Panc1 (cell line): ENCODE data around the gene TENM3. TPM values are rescaled to one million over a fixed set of nuclear protein-coding genes. Genes with fewer than 3 reads are reported as not detected.

Experiments
- ATAC-seq: fragments of 200-7000 bp; cut with Tn5 transposase; 2 replicates; pipeline ENCODE4 v1.9.1; 2020; ENCODE audit warnings: mild to moderate bottlenecking, moderate library complexity
- BruUV-seq: library from RNA; stranded (reverse); fragments of 400-500 nt; replicated peaks from 2 replicates; lab custom pipeline; 2021; lab: Mats Ljungman, UMichigan
- CTCF ChIA-PET: fragments of 300-600 bp; sonication (Branson Sonifier 250); formaldehyde crosslinking; loops from one replicate; lab custom pipeline; 2022; ENCODE audit warnings: antibody characterized with exemption; lab: Charles Lee
- POLR2A ChIA-PET: fragments of 300-600 bp; sonication (Branson Sonifier 250); formaldehyde crosslinking; loops from one replicate; lab custom pipeline; 2022; ENCODE audit warnings: antibody characterized with exemption; lab: Charles Lee
- DNase-seq: peaks from one replicate; pipeline ENCODE4 v3.0.0-alpha.2; 2010; ENCODE audit warnings: low read depth, low spot score
- H3K27ac ChIP-seq: 2 replicates; pipeline ENCODE4 v1.5.1; 2011; ENCODE audit warnings: mild to moderate bottlenecking, low read length, inconsistent platforms
- H3K27me3 ChIP-seq: fragments of 200-500 bp; sonication (Bioruptor generic); 2 replicates; pipeline ENCODE4 v1.6.0; 2014; ENCODE audit warnings: low read length, inconsistent platforms; ENCODE audit not compliant: control insufficient read depth, insufficient read depth
- H3K36me3 ChIP-seq: fragments of 200-500 bp; sonication (Bioruptor generic); 2 replicates; pipeline ENCODE4 v1.5.1; 2014; ENCODE audit warnings: inconsistent platforms, mild to moderate bottlenecking, low read length, moderate library complexity; ENCODE audit not compliant: control insufficient read depth, insufficient read depth
- H3K4me1 ChIP-seq: 2 replicates; pipeline ENCODE4 v1.5.1; 2011; ENCODE audit warnings: inconsistent platforms, mild to moderate bottlenecking, low read length, moderate library complexity; ENCODE audit not compliant: control insufficient read depth, insufficient read depth
- H3K4me3 ChIP-seq, 2 experiments: 2 replicates each; pipeline ENCODE4 v1.5.1; 2011 to 2012; ENCODE audit warnings: low read depth in 2 of 2, low read length in 2 of 2, mild to moderate bottlenecking in 2 of 2, inconsistent platforms in 1 of 2, moderate library complexity in 1 of 2
- H3K9me3 ChIP-seq: fragments of 200-500 bp; sonication (Bioruptor generic); 2 replicates; pipeline ENCODE4 v1.5.1; 2014; ENCODE audit warnings: low read depth, mild to moderate bottlenecking, inconsistent platforms, low read length, moderate library complexity; ENCODE audit not compliant: control insufficient read depth, insufficient read depth
- POLR2AphosphoS5 ChIP-seq: IDR thresholded peaks from 2 replicates; pipeline ENCODE4 v1.6.1; 2012; ENCODE audit warnings: mild to moderate bottlenecking, low read depth, low read length, moderate library complexity
- REST ChIP-seq, 2 experiments: IDR thresholded peaks; 2 replicates each; pipeline ENCODE4 v1.6.1; 2011 to 2012; ENCODE audit warnings: low read depth in 2 of 2, control low read depth in 1 of 2, low read length in 1 of 2, mild to moderate bottlenecking in 1 of 2, moderate library complexity in 1 of 2; ENCODE audit not compliant: insufficient read depth in 1 of 2
- SIN3A ChIP-seq: IDR thresholded peaks from 2 replicates; pipeline ENCODE4 v1.6.1; 2012; ENCODE audit warnings: low read depth, mild to moderate bottlenecking, low read length, moderate library complexity, borderline replicate concordance; ENCODE audit not compliant: insufficient read depth
- TCF7L2 ChIP-seq: IDR thresholded peaks from 2 replicates; pipeline ENCODE4 v1.6.1; 2011; ENCODE audit warnings: mild to moderate bottlenecking, low read depth, low read length, inconsistent platforms
- in situ Hi-C: cut with HindIII; loops from 2 replicates; pipeline ENCODE4 v1.10.0; 2016; ENCODE audit warnings: low sequenced_read_pairs, low pct_unique_long_range_greater_than_20kb
- intact Hi-C: fragments of 100-400 bp; cut with micrococcal nuclease; formaldehyde crosslinking; loops from one replicate; pipeline ENCODE4 v1.10.0; 2022; ENCODE audit not compliant: unreplicated experiment
- total RNA-seq: library from RNA; stranded (reverse); gene quantifications from one replicate; pipeline ENCODE4 v1.2.1, GENCODE V29; 2021; ENCODE audit not compliant: unreplicated experiment
- TF ChIP-seq, protein P1 (sequence below): fragments of 450-650 bp; IDR thresholded peaks from 2 replicates; pipeline ENCODE4 v1.5.1; 2017; ENCODE audit warnings: mild to moderate bottlenecking

Gene TENM3
- total RNA-seq, 1 experiment from 2014 or later, result 0.95 TPM

DNA sequence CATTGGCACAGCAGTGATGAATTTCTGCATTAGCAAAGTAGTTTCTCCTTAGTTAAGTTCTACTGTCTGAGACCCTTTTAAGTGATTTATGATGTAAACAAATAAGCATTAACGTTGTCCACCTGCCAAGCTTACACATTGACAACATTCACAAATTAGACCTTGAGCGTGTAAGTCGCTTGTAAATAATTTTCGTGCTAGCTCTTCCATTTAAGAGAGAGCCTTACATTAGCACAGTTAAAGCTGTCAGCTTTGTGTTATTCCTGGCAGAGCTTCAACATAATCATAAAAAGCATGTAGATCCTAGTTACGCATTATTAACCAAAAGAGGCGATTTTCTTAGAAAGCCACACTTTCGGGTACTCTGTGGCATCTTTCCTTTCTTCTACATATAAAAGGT is 546.3 kb downstream of the TENM3 start:
- no peak overlapping the region for H3K4me3 ChIP-seq
- no peaks in the 10 kb centered on the region for H3K27me3 ChIP-seq
- TF ChIP-seq SIN3A, result no peak
- TF ChIP-seq TCF7L2, result no peak
- TF ChIP-seq REST (IDR thresholded peaks at IDR 0.05; ENCODE audit: insufficient read depth in 1 of 2, low read depth in 2 of 2, low read length in 1 of 2), result no peak
- TF ChIP-seq, protein P1, sequence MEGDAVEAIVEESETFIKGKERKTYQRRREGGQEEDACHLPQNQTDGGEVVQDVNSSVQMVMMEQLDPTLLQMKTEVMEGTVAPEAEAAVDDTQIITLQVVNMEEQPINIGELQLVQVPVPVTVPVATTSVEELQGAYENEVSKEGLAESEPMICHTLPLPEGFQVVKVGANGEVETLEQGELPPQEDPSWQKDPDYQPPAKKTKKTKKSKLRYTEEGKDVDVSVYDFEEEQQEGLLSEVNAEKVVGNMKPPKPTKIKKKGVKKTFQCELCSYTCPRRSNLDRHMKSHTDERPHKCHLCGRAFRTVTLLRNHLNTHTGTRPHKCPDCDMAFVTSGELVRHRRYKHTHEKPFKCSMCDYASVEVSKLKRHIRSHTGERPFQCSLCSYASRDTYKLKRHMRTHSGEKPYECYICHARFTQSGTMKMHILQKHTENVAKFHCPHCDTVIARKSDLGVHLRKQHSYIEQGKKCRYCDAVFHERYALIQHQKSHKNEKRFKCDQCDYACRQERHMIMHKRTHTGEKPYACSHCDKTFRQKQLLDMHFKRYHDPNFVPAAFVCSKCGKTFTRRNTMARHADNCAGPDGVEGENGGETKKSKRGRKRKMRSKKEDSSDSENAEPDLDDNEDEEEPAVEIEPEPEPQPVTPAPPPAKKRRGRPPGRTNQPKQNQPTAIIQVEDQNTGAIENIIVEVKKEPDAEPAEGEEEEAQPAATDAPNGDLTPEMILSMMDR, result no peak
- TF ChIP-seq POLR2AphosphoS5, result no peak
- BruUV-seq, result no TSS peak
- no peaks in the 10 kb centered on the region for H3K36me3 ChIP-seq
- H3K9me3 ChIP-seq, result no peaks in the 10 kb centered on the region
- ChIA-PET CTCF (no interaction called here), POLR2A (no interaction called here)
- H3K27ac ChIP-seq, result no peak overlapping the region
- intact Hi-C loops (no loop called here), in situ Hi-C loops (no loop called here)
- no peaks in the 10 kb centered on the region for H3K4me1 ChIP-seq
- ATAC-seq, result no peak
- no peak for DNase-seq

DNA sequence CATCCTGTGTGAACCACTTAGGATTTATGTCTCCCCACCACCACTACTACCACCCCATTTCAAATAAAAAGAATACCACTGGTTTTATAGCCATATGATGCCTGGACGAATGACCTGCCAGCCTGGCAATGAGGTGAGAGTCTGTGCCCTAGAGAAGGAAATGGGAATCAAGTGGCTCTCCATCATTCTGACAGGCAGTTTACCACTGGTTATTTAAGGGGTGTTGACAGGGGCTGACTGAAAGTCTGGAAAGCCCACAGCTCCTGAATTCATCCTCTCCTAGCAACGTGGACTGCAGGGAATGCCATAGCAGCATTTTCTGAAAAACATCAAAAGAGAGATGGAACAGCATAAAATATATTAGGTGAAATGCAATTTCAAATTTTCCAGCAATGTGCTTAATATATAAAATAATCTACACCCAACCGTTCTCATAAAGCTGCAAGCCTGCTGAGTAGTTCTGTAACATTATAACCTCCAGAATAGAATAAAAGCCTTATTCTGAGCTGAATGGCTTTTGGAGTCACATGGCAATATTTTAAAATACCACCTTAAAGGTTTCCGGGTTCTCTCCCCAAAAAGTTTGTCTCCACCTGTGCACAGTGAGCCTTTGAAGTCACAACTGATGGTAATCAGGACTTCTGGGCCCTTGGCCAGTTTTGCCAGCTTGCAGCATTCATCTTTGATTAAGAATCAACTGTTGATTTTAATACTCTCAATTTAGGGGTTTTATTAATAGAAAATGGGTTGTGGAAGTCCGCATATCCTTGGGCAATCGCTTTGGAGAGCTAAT is 552.4 kb downstream of the TENM3 start:
- intact Hi-C loops (no loop called here), in situ Hi-C loops (no loop called here)
- TF ChIP-seq, protein P1, result no peak
- TF ChIP-seq TCF7L2 (no peak), SIN3A (no peak), POLR2AphosphoS5 (no peak), REST (IDR thresholded peaks at IDR 0.05; ENCODE audit: insufficient read depth in 1 of 2, low read depth in 2 of 2, low read length in 1 of 2) (no peak)
- POLR2A ChIA-PET, result no interaction called here
- CTCF ChIA-PET, result no interaction called here
- no peak overlapping the region for H3K4me3 ChIP-seq
- H3K36me3 ChIP-seq, result no peaks in the 10 kb centered on the region
- no peak overlapping the region for H3K27ac ChIP-seq
- no peak for DNase-seq
- no peaks in the 10 kb centered on the region for H3K9me3 ChIP-seq
- ATAC-seq, result no peak
- H3K27me3 ChIP-seq, result no peaks in the 10 kb centered on the region
- BruUV-seq, result no TSS peak
- no peaks in the 10 kb centered on the region for H3K4me1 ChIP-seq
